Left renal cortex interstitium (tissue), 4 donors: Measurements from ENCODE around the gene MVK. TPM values are rescaled to one million over a fixed set of nuclear protein-coding genes. Genes with fewer than 3 reads are reported as not detected.

ENCODE experiments used
- polyA plus RNA-seq, 4 donors: library from polyadenylated mRNA; unstranded; fragments of 120-200 nt; gene quantifications; one replicate each; pipeline ENCODE4 v1.2.1, GENCODE V29; 2013; ENCODE audit not compliant: insufficient read length in 4 of 4

MVK gene
- polyA plus RNA-seq, 4 donors = 20.3 to 24.7 (median 22.1) TPM

Other genes with a start within 250 kb of the MVK start
- gene MYO1H, start 225.9 kb upstream of the MVK start, polyA plus RNA-seq = 1 to 10 TPM in 3 of 4 donors, under 1 TPM in 1; 0.89 to 2.7 (median 2.2) TPM
- 10 to 100 TPM; 50.9 to 59.7 (median 54.9) TPM for gene KCTD10, start 96.5 kb upstream of the MVK start, polyA plus RNA-seq
- 10 to 100 TPM; 24.8 to 39.3 (median 35.2) TPM for gene UBE3B, start 96.2 kb upstream of the MVK start, polyA plus RNA-seq
- gene MMAB, start 290 bp upstream of the MVK start, polyA plus RNA-seq = 10 to 100 TPM; 35.0 to 44.9 (median 37.5) TPM
- gene FAM222A, start 140.0 kb downstream of the MVK start, polyA plus RNA-seq = 10 to 100 TPM in 1 of 4 donors, 1 to 10 TPM in 3; 6.8 to 11.2 (median 8.1) TPM